VCaP (cell line): Measurements from ENCODE around the gene HPX.
A peak's percentile ranks its signal among the peaks of the same experiment; 100 is the strongest.

ENCODE experiments used
- H3K27ac ChIP-seq: fragments of 450-650 bp; 2 replicates; pipeline ENCODE4 v1.5.1; 2017
- CTCF ChIP-seq: fragments of 450-650 bp; conservative IDR thresholded peaks from 2 replicates; pipeline ENCODE4 v1.5.1; 2017; ENCODE audit warnings: mild to moderate bottlenecking, moderate library complexity

Gene HPX

GRCh38 chr11:6431861-6432260, 8.9 kb downstream of the HPX start:
- no peak overlapping the region for H3K27ac ChIP-seq
- TF ChIP-seq CTCF: no peak

GRCh38 chr11:6427516-6427915, 13.3 kb downstream of the HPX start:
- no peak for TF ChIP-seq CTCF

GRCh38 chr11:6420677-6421076, 20.1 kb downstream of the HPX start:
- H3K27ac ChIP-seq: no peak overlapping the region
- no peak for TF ChIP-seq CTCF

More at GRCh38 chr11:6427516-6427915, 13.3 kb downstream of the HPX start:
- no peak overlapping the region for H3K27ac ChIP-seq

GRCh38 chr11:6419009-6419631, 21.7 kb downstream of the HPX start, which contains the start of gene APBB1:
Gene APBB1 (minus strand): TSS chr11:6419094. CDS start chr11:6411347, 7,747 bp downstream.
- H3K27ac ChIP-seq: peak within 1 kb of the TSS; percentile 77
- TF ChIP-seq CTCF: peak; percentile 34

- no peak for TF ChIP-seq CTCF
- H3K27ac ChIP-seq: peak overlapping the region; percentile 77
Measured at GRCh38 chr11:6418557-6419008, 22.2 kb downstream of the HPX start.

GRCh38 chr11:6417907-6418556, 22.8 kb downstream of the HPX start:
- no peak for TF ChIP-seq CTCF
- peak overlapping the region; percentile 77; the same call in 1 of the 2 replicates for H3K27ac ChIP-seq

GRCh38 chr11:6415797-6416196, 25.0 kb downstream of the HPX start:
- H3K27ac ChIP-seq: no peak overlapping the region
- no peak for TF ChIP-seq CTCF
